ENCODE measurements around the gene PCBP1. TPM values are rescaled to one million over a fixed set of nuclear protein-coding genes. Genes with fewer than 3 reads are reported as not detected.
A peak's percentile ranks its signal among the peaks of the same experiment; 100 is the strongest.

The PCBP1 gene
- total and polyA plus RNA-seq, 9 of the 15 experiments (the other 6 are each of a cell fraction or from before 2014, with no cell fraction given), result 19.2 to 407 (median 78.1) TPM

- no peak for TF ChIP-seq KLF13 (tag; IDR thresholded peaks at IDR 0.05; ENCODE audit: borderline replicate concordance, low read depth)
- TF ChIP-seq NCOA6 (IDR thresholded peaks at IDR 0.05), result no peak
- TF ChIP-seq ZC3H8 (IDR thresholded peaks at IDR 0.05), result no peak
- no peak for TF ChIP-seq MEF2D (tag; conservative IDR thresholded peaks at IDR 0.05; ENCODE audit: low read depth)
- no peak for TF ChIP-seq CC2D1A (IDR thresholded peaks at IDR 0.05)
- no peak; the same call in 1 of the 2 replicates for TF ChIP-seq MECOM (CRISPR knock-in tag; IDR thresholded peaks at IDR 0.05)
- TF ChIP-seq BMI1 (IDR thresholded peaks at IDR 0.05; ENCODE audit: low read length), result no peak
- peak; percentile 14; the same call in 1 of the 2 replicates for TF ChIP-seq NBN (IDR thresholded peaks at IDR 0.05; ENCODE audit: low read depth)
- no peak for TF ChIP-seq ZNF507 (tag; conservative IDR thresholded peaks at IDR 0.05)
- no peak for TF ChIP-seq KLF16 (IDR thresholded peaks at IDR 0.05)
- TF ChIP-seq ZBTB7A (IDR thresholded peaks at IDR 0.05; ENCODE audit: borderline replicate concordance, control insufficient read depth, low read depth, low read length), result no peak
- no peak for TF ChIP-seq SMARCC2 (IDR thresholded peaks at IDR 0.05; ENCODE audit: low read depth)
- no peak for TF ChIP-seq CBX2 (IDR thresholded peaks at IDR 0.05; ENCODE audit: insufficient read depth, low read length, poor library complexity, severe bottlenecking)
- no peak for TF ChIP-seq CCAR2 (IDR thresholded peaks at IDR 0.05; ENCODE audit: low read depth, low read length)
- no peak for TF ChIP-seq MIER1 (IDR thresholded peaks at IDR 0.05; ENCODE audit: low read depth)
- TF ChIP-seq SMAD1 (IDR thresholded peaks at IDR 0.05; ENCODE audit: low read depth, low read length, partially characterized antibody), result no peak
- no peak for TF ChIP-seq ZNF444 (CRISPR knock-in tag; IDR thresholded peaks at IDR 0.05)
- no peak for TF ChIP-seq ZNF518B (CRISPR knock-in tag; IDR thresholded peaks at IDR 0.05)
- no peak for TF ChIP-seq HNRNPLL (IDR thresholded peaks at IDR 0.05; ENCODE audit: low read depth, low read length, poor library complexity, severe bottlenecking)
- TF ChIP-seq SUPT5H (IDR thresholded peaks at IDR 0.05), result no peak
- peak; percentile 49; the same call in 1 of the 2 replicates for TF ChIP-seq LCOR (CRISPR knock-in tag; IDR thresholded peaks at IDR 0.05)
- TF ChIP-seq POLR2H (tag; IDR thresholded peaks at IDR 0.05; ENCODE audit: low read depth), result 0 out of 2 replicates have a peak, but pooled peaks have one; percentile 88
- no peak; the same call in 1 of the 2 replicates for TF ChIP-seq ZNF584 (CRISPR knock-in tag; IDR thresholded peaks at IDR 0.05; ENCODE audit: low read depth)
- TF ChIP-seq ZNF354B (CRISPR knock-in tag; IDR thresholded peaks at IDR 0.05), result no peak; the same call in 1 of the 2 replicates
These were observed 1.5 kb upstream of the PCBP1 start (continued) for GRCh38 chr2:70085711-70086277.

Data from K562 (cell line).